GM19468 (cell line): Measurements from ENCODE around the gene SCN1B.
"Not testable (repeated sequence)": the region's sequence is repeated elsewhere in the genome, so short reads cannot be mapped to it uniquely, and the experiment has no call there.

Experiments
- ATAC-seq: cut with Tn5 transposase; IDR thresholded peaks from one replicate; pipeline ENCODE4 v1.9.1; 2021; ENCODE audit warnings: mild to moderate bottlenecking, moderate library complexity, moderate number of reproducible peaks; ENCODE audit not compliant: unreplicated experiment; ENCODE audit errors: extremely low read depth

The SCN1B gene

GRCh38 chr19:35048911-35049411 is 18.7 kb downstream of the SCN1B start:
- ATAC-seq, result no peak

GRCh38 chr19:35049456-35049855 is 19.2 kb downstream of the SCN1B start:
- ATAC-seq, result no peak

- not testable (repeated sequence) for ATAC-seq
These were observed 20.4 kb downstream of the SCN1B start for GRCh38 chr19:35050662-35051061.

GRCh38 chr19:35051268-35051667 is 21.0 kb downstream of the SCN1B start:
- ATAC-seq, result not testable (repeated sequence)

GRCh38 chr19:35051796-35052195 is 21.5 kb downstream of the SCN1B start:
- ATAC-seq, result no peak

- ATAC-seq, result no peak
These were observed 22.4 kb downstream of the SCN1B start for GRCh38 chr19:35052599-35053190.

GRCh38 chr19:35053667-35054293 is 23.5 kb downstream of the SCN1B start:
- no peak for ATAC-seq

GRCh38 chr19:35054626-35055025 is 24.4 kb downstream of the SCN1B start:
- no peak for ATAC-seq

- ATAC-seq, result no peak
These were observed 25.5 kb downstream of the SCN1B start for GRCh38 chr19:35055715-35056179.

- ATAC-seq, result no peak
These were observed 26.3 kb downstream of the SCN1B start for GRCh38 chr19:35056513-35057063.

GRCh38 chr19:35058370-35058769 is 28.1 kb downstream of the SCN1B start:
- no peak for ATAC-seq

- no peak for ATAC-seq
These were observed 28.9 kb downstream of the SCN1B start for GRCh38 chr19:35059006-35059798.

- no peak for ATAC-seq
These were observed 29.5 kb downstream of the SCN1B start for GRCh38 chr19:35059799-35060091.

GRCh38 chr19:35060160-35060855 is 30.0 kb downstream of the SCN1B start:
- ATAC-seq, result no peak

- no peak for ATAC-seq
These were observed 31.5 kb downstream of the SCN1B start for GRCh38 chr19:35061583-35062373.

GRCh38 chr19:35062942-35063341 is 32.7 kb downstream of the SCN1B start:
- ATAC-seq, result no peak

GRCh38 chr19:35063940-35064818 is 33.9 kb downstream of the SCN1B start:
- ATAC-seq, result no peak

GRCh38 chr19:35065574-35065973 is 35.3 kb downstream of the SCN1B start:
- ATAC-seq, result no peak

GRCh38 chr19:35066121-35066520 is 35.9 kb downstream of the SCN1B start:
- ATAC-seq, result no peak
